ENCODE measurements around the gene TREH. TPM values are rescaled to one million over a fixed set of nuclear protein-coding genes. Genes with fewer than 3 reads are reported as not detected.

The TREH gene
- total RNA-seq, 2 donors from 2014 or later: 2.4 to 2.8 TPM

- H3K9me3 ChIP-seq: no peaks in the 10 kb centered on the region
- H3K9ac ChIP-seq (ENCODE audit: low read depth in 2 of 2, low read length in 2 of 2): no peak overlapping the region
- H3K27me3 ChIP-seq: no peaks in the 10 kb centered on the region
- peaks cover 8% of the 10 kb centered on the region for H3K4me1 ChIP-seq
- H3K36me3 ChIP-seq: no peaks in the 10 kb centered on the region
- intact Hi-C loops (cut with DNase I): no loop called here
- H3K27ac ChIP-seq: no peak overlapping the region
- no peak for DNase-seq
- no peak overlapping the region for H3K4me3 ChIP-seq
- TF ChIP-seq, protein P1, sequence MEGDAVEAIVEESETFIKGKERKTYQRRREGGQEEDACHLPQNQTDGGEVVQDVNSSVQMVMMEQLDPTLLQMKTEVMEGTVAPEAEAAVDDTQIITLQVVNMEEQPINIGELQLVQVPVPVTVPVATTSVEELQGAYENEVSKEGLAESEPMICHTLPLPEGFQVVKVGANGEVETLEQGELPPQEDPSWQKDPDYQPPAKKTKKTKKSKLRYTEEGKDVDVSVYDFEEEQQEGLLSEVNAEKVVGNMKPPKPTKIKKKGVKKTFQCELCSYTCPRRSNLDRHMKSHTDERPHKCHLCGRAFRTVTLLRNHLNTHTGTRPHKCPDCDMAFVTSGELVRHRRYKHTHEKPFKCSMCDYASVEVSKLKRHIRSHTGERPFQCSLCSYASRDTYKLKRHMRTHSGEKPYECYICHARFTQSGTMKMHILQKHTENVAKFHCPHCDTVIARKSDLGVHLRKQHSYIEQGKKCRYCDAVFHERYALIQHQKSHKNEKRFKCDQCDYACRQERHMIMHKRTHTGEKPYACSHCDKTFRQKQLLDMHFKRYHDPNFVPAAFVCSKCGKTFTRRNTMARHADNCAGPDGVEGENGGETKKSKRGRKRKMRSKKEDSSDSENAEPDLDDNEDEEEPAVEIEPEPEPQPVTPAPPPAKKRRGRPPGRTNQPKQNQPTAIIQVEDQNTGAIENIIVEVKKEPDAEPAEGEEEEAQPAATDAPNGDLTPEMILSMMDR (IDR thresholded peaks at IDR 0.05): no peak
Observed at GRCh38 chr11:118625976-118626375, 53.5 kb downstream of the TREH start.

DNA sequence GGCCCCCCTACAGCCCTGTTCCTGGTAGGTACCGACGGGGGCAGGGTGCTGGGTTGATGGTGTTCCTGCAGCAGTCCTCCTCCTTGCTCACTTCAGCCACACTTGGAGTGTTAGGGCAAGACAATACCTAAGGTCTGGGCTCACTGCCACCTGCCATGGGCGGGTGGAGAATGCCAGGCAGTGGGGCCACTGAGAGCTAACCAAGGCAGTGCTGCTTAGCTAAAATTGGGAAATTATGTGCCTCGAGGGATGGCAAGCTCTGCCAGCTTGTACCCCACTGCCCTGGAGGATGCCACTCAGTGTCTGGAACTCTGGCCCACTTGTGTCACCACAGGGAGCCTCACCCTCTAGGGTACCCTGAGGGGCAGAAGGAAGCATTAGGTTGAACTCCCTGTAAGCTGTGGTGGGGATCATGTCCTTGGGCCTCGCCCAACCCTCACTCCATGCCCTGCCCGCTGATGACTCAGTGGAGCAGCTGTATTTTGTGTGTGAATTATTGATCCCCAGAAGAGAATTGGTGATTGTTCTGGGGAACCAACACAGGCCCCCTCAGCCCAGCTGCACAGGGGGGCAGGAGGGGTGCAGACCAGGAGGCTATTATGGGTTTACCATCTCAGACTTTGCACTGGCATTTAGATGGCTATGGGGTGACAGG lies 54.3 kb downstream of the TREH start:
- no peaks in the 10 kb centered on the region for H3K9me3 ChIP-seq
- H3K27me3 ChIP-seq: no peaks in the 10 kb centered on the region
- H3K4me1 ChIP-seq: peaks cover 16% of the 10 kb centered on the region
- intact Hi-C loops (cut with DNase I): no loop called here
- H3K36me3 ChIP-seq: no peaks in the 10 kb centered on the region
- H3K9ac ChIP-seq (ENCODE audit: low read depth in 2 of 2, low read length in 2 of 2): no peak overlapping the region
- H3K27ac ChIP-seq: no peak overlapping the region
- TF ChIP-seq, protein P1 (IDR thresholded peaks at IDR 0.05): no peak
- no peak for DNase-seq
- no peak overlapping the region for H3K4me3 ChIP-seq

- DNase-seq: no peak
- no peaks in the 10 kb centered on the region for H3K27me3 ChIP-seq
- H3K36me3 ChIP-seq: no peaks in the 10 kb centered on the region
- peak overlapping the region in 1 of 2 donors; percentile 26 for H3K9ac ChIP-seq (ENCODE audit: low read depth in 2 of 2, low read length in 2 of 2)
- H3K27ac ChIP-seq: no peak overlapping the region
- intact Hi-C loops (cut with DNase I): no loop called here
- peaks cover 16% of the 10 kb centered on the region for H3K4me1 ChIP-seq
- TF ChIP-seq, protein P1 (IDR thresholded peaks at IDR 0.05): no peak
- no peaks in the 10 kb centered on the region for H3K9me3 ChIP-seq
- no peak overlapping the region for H3K4me3 ChIP-seq
Observed at GRCh38 chr11:118623269-118623655, 56.2 kb downstream of the TREH start.

GRCh38 chr11:118622376-118623268 lies 56.8 kb downstream of the TREH start:
- DNase-seq: no peak

DNA sequence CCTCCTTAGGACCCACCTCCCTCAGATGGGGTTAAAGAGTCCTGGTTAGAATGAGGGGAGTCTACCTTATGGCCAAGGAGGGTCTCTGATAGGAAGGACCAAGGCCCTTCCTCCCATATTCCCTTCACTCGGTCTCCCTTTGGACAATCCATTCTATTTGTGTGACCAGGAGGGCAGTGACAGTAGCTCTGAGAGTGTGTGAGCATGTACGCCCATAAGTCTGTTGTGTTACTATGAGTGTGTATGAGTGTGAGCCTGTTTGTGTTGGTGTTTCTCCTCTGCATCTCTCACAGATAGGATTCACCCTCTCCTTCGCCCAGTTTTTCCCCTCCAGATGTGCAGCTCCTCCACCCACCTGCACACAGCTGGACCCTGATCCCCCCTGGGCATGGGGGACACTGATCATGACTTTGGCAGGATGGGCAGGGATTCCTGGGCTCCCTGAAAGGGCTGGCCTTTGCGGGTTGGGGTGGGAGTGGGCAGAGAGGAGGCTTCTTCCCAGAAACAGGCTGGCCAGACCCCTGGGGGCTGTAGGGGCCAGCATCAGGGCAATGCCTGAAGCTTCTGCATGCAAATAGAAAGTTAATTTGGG lies 57.6 kb downstream of the TREH start:
- no peak for DNase-seq
- Histone ChIP-seq H3K36me3 (no peaks in the 10 kb centered on the region), H3K27me3 (no peaks in the 10 kb centered on the region), H3K27ac (peak overlapping the region; percentile 50), H3K9ac (ENCODE audit: low read depth in 2 of 2, low read length in 2 of 2) (peak overlapping the region; percentile 5 to 61), H3K4me1 (peaks cover 16% of the 10 kb centered on the region), H3K4me3 (peak overlapping the region; percentile 40), H3K9me3 (no peaks in the 10 kb centered on the region)
- intact Hi-C loops (cut with DNase I): no loop called here
- TF ChIP-seq, protein P1 (IDR thresholded peaks at IDR 0.05): no peak

More at GRCh38 chr11:118622376-118623268, 56.8 kb downstream of the TREH start:
- Histone ChIP-seq H3K27me3 (no peaks in the 10 kb centered on the region), H3K27ac (peak overlapping the region; percentile 50), H3K36me3 (no peaks in the 10 kb centered on the region), H3K4me1 (peaks cover 16% of the 10 kb centered on the region), H3K4me3 (peak overlapping the region; percentile 40), H3K9me3 (no peaks in the 10 kb centered on the region), H3K9ac (ENCODE audit: low read depth in 2 of 2, low read length in 2 of 2) (peak overlapping the region; percentile 4 to 61)
- TF ChIP-seq, protein P1 (IDR thresholded peaks at IDR 0.05): no peak
- intact Hi-C loops (cut with DNase I): no loop called here
